Kidney (tissue), 14 donors: Measurements from ENCODE around the gene TPM1. TPM values are rescaled to one million over a fixed set of nuclear protein-coding genes. Genes with fewer than 3 reads are reported as not detected.

Experiments
- DNase-seq, 5 donors: peaks; one replicate each; pipeline ENCODE4 v3.0.0-alpha.2; 2013 to 2020
- FAIRE-seq: peaks from 2 replicates; lab custom pipeline; 2012; peaks lifted over from hg19 to GRCh38; lab: Jason Lieb, UNC
- H3K27ac ChIP-seq, 2 donors: one replicate each; pipeline ENCODE4 v1.7.0; 2013; ENCODE audit warnings: low read depth in 2 of 2, low read length in 2 of 2, inconsistent platforms in 1 of 2
- H3K27me3 ChIP-seq: one replicate; pipeline ENCODE4 v1.7.1; 2013; ENCODE audit warnings: low read length, inconsistent platforms; ENCODE audit not compliant: control insufficient read depth, insufficient read depth
- H3K36me3 ChIP-seq, 3 donors: one replicate each; pipeline versions ENCODE4 v1.7.0 to v1.7.1; 2013; ENCODE audit warnings: low read length in 3 of 3, control low read depth in 1 of 3, inconsistent platforms in 1 of 3; ENCODE audit not compliant: insufficient read depth in 3 of 3, control insufficient read depth in 2 of 3
- H3K4me1 ChIP-seq, 3 donors: one replicate each; pipeline versions ENCODE4 v1.7.0 to v1.7.1; 2013; ENCODE audit warnings: low read length in 3 of 3, inconsistent platforms in 1 of 3, low read depth in 1 of 3; ENCODE audit not compliant: control insufficient read depth in 2 of 3, insufficient read depth in 2 of 3
- H3K4me3 ChIP-seq, 3 donors: one replicate each; pipeline versions ENCODE4 v1.7.0 to v1.8.1; 2013; ENCODE audit warnings: low read length in 3 of 3, control low read depth in 1 of 3, inconsistent platforms in 1 of 3
- H3K9ac ChIP-seq, 3 donors: one replicate each; pipeline versions ENCODE4 v1.7.0 to v1.7.1; 2013; ENCODE audit warnings: low read length in 3 of 3, control low read depth in 1 of 3, inconsistent platforms in 1 of 3
- H3K9me3 ChIP-seq, 3 donors: one replicate each; pipeline versions ENCODE4 v1.7.0 to v1.7.1; 2013; ENCODE audit warnings: low read length in 3 of 3, control low read depth in 1 of 3, inconsistent platforms in 1 of 3; ENCODE audit not compliant: control insufficient read depth in 2 of 3, insufficient read depth in 1 of 3
- CTCF ChIP-seq: IDR thresholded peaks from 3 replicates; pipeline ENCODE4 v1.5.1; 2012; ENCODE audit warnings: mild to moderate bottlenecking, moderate library complexity, borderline replicate concordance; ENCODE audit not compliant: insufficient read depth; ENCODE audit errors: extremely low read depth
- intact Hi-C: fragments of 100-400 bp; cut with DNase I; formaldehyde crosslinking; loops from one replicate; pipeline ENCODE4 v1.11.1; 2022
- polyA plus RNA-seq: library from polyadenylated mRNA; stranded (reverse); fragments of 350-450 nt; fragmentation: Illumina TruSeq; extraction: RNeasy Lipid Tissue Mini Kit (QIAGEN cat#74804); gene quantifications from one replicate; pipeline ENCODE4 v1.2.3, GENCODE V29; 2014; ENCODE audit warnings: low read depth, low replicate concordance; ENCODE audit not compliant: insufficient read depth
- total RNA-seq: library from RNA; stranded (reverse); fragmentation: NEBNext Ultra II Directional; extraction: Animal tissue kit (Norgen Biotek cat#: 25700); gene quantifications from one replicate; pipeline ENCODE4 v1.2.1, GENCODE V29; 2021
- donor health status: control.
- donor health status: control.
- donor health status: control.
- donor health status: control.
- donor health status: control.
- donor health status: DM: yes; HTN: yes; CAD: no.
- donor health status: Normal renal cell carcinoma (clear cell type).

Gene TPM1
- total and polyA plus RNA-seq, 2 donors from 2014 or later: 252 to 473 TPM

DNA sequence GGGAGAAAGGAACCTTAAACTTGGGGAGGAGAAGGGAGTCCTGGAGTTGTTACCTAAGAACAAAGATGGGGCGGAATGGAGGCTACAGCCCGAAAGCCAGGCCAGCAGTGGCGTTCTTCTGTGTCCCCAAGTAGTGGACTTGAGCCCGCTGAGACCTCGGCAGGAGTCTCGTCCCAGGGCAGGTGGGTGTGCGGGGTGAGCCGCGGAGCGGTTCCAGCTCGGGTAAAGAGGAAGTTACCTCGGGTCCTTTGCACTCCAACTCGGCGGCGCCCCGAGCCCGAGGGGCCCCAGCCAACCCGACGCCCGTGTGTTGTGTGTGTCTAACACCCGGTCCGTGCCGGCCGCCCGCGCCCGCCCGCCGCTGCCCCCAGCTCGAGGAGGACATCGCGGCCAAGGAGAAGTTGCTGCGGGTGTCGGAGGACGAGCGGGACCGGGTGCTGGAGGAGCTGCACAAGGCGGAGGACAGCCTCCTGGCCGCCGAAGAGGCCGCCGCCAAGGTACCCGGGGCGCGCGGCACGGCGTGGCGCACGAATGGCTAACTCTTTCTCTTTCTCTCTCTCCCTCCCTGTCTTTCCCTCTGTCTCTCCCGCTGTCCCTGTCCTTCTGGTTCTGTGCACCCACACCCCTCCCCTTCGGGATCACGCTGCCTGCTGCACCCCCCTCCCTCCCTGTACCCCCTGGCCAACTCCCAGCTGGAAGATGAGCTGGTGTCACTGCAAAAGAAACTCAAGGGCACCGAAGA, 959 bp downstream of the TPM1 start:
- Histone ChIP-seq H3K36me3 (peaks cover 0 to 3% (median 0%) of the 10 kb centered on the region in 3 donors), H3K9ac (peak overlapping the region; percentile 43 to 80 (median 44)), H3K27ac (peak overlapping the region; percentile 26 to 81), H3K4me1 (peaks cover 0 to 10% (median 5%) of the 10 kb centered on the region in 3 donors), H3K9me3 (no peaks in the 10 kb centered on the region), H3K4me3 (peak overlapping the region; percentile 51 to 76 (median 72)), H3K27me3 (no peaks in the 10 kb centered on the region)
- FAIRE-seq (no peak), DNase-seq (peak in 3 of 5 donors; percentile 39 to 80 (median 67))
- no peak for TF ChIP-seq CTCF
- intact Hi-C loops: no loop called here

DNA sequence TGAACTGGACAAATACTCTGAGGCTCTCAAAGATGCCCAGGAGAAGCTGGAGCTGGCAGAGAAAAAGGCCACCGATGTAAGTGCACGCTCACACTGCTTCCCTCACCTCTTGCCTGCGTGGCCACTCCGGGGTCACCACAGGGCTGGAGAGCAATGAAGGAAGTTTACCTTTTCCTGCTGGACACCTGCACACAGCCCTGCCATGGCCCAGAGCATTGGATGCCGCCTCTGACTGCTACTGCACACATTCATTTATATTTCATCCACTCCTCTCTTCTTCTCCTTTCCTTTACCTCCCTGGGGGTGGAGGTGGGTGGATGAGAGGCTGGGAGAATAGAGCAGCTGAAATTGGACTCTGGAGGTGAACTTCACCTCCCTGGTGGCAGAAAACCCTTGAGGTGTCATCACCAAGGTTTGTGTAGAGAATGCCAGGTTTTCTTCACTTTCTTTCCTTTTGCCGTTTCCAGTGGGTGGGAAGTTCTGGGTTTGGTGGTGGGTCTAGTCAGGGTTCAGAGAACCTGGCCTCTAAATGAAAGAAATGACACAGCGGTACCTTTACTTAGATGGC, 1.6 kb downstream of the TPM1 start:
- Histone ChIP-seq H3K27me3 (no peaks in the 10 kb centered on the region), H3K9ac (peak overlapping the region in 2 of 3 donors; percentile 44 to 59), H3K4me1 (peaks cover 0 to 10% (median 6%) of the 10 kb centered on the region in 3 donors), H3K4me3 (peak overlapping the region; percentile 43 to 75 (median 51)), H3K27ac (peak overlapping the region in 1 of 2 donors; percentile 57), H3K9me3 (no peaks in the 10 kb centered on the region), H3K36me3 (peaks cover 0 to 3% (median 0%) of the 10 kb centered on the region in 3 donors)
- intact Hi-C loops: no loop called here
- FAIRE-seq (no peak), DNase-seq (no peak)
- TF ChIP-seq CTCF: no peak

DNA sequence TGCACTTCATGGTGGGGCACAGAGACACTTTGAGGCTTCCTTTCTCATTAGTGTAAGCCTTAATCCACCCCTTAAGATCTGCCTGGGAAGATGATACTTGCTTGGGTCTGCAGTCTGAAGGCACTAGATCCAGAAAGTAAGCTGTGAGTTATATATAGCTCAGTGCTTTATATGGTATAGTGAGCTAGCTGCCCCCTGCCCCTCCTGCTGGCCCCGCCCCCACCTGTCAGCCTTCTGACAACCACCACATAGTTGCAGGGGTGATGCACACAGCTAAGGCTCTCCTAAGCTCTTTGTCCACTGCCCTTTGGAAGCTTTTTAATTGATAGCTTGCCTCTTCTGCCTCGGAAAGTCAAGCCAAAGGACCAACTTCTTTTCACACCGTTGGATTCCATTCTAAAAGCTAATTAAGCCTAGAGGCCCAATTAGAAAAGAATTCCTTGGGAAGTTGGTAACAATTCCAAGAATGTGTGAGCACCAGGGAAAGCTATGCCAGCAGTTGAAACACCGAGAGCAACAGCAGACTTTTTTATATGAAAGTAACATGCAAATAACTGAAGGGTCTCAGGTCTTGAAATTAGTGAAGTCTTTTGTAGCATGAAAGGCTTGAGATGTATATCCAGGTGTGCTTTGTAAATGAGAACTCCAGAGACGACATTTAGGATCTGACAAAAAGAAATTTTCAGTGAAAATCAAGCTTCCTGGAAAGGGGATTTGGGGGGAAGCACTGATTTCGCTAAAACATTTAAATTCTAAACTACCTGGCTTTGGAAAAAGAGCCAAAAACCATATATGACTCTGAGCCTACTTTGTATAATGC, 2.3 kb downstream of the TPM1 start:
- Histone ChIP-seq H3K27me3 (no peaks in the 10 kb centered on the region), H3K9ac (peak overlapping the region in 2 of 3 donors; percentile 44 to 59), H3K27ac (peak overlapping the region; percentile 43 to 57), H3K9me3 (no peaks in the 10 kb centered on the region), H3K4me3 (peak overlapping the region; percentile 43 to 75 (median 51)), H3K4me1 (peaks cover 5 to 11% (median 11%) of the 10 kb centered on the region in 3 donors), H3K36me3 (peaks cover 0 to 3% (median 0%) of the 10 kb centered on the region in 3 donors)
- TF ChIP-seq CTCF: no peak
- DNase-seq (peak in 2 of 5 donors; percentile 66 to 70), FAIRE-seq (no peak)
- intact Hi-C loops: no loop called here
